HUDEP-2 (cell line): Measurements from ENCODE around the gene TOB2.
"Not testable (repeated sequence)": the region's sequence is repeated elsewhere in the genome, so short reads cannot be mapped to it uniquely, and the experiment has no call there.

Experiments
- DNase-seq, 76 experiments: peaks; one replicate each; lab custom pipeline; 2025; ENCODE audit not compliant: unreplicated experiment in 76 of 76; lab: John Stamatoyannopoulos, UW

Gene TOB2

GRCh38 chr22:41468381-41469217 lies 22.0 kb upstream of the TOB2 start, which contains the start of the genes ACO2 and PHF5A:
Gene ACO2, plus strand, starts transcription at chr22:41469117. Its CDS starts 30 bp downstream, at chr22:41469147.
Gene PHF5A, minus strand, starts transcription at chr22:41468692. Its CDS starts 39 bp downstream, at chr22:41468653.
- peak in 75 of 76 experiments; percentile 44 to 98 (median 92) for DNase-seq

- DNase-seq, result no peak
Observed at GRCh38 chr22:41461901-41462300, 15.3 kb upstream of the TOB2 start.

- not testable (repeated sequence) for DNase-seq
Observed at GRCh38 chr22:41460071-41460470, 13.5 kb upstream of the TOB2 start.

GRCh38 chr22:41459431-41459830 lies 12.8 kb upstream of the TOB2 start:
- DNase-seq, result no peak

- no peak for DNase-seq
Observed at GRCh38 chr22:41458161-41458728, 11.6 kb upstream of the TOB2 start.

GRCh38 chr22:41448189-41448808 lies 1.7 kb upstream of the TOB2 start:
- peak in 75 of 76 experiments; percentile 58 to 99 (median 95) for DNase-seq

- DNase-seq, result peak in 58 of 76 experiments; percentile 9 to 81 (median 46)
Observed at GRCh38 chr22:41447435-41448188, 1.0 kb upstream of the TOB2 start.

- DNase-seq, result peak in 6 of 76 experiments; percentile 14 to 41 (median 22)
Observed at GRCh38 chr22:41446057-41446501, 522 bp downstream of the TOB2 start.

- DNase-seq, result peak in 15 of 76 experiments; percentile 2 to 33 (median 19)
Observed at GRCh38 chr22:41445129-41446056, 1.2 kb downstream of the TOB2 start.

GRCh38 chr22:41444360-41445128 lies 2.1 kb downstream of the TOB2 start:
- peak in 75 of 76 experiments; percentile 18 to 89 (median 76) for DNase-seq

GRCh38 chr22:41442240-41442792 lies 4.3 kb downstream of the TOB2 start:
- DNase-seq, result no peak

GRCh38 chr22:41440511-41440910 lies 6.1 kb downstream of the TOB2 start:
- not testable (repeated sequence) for DNase-seq

- DNase-seq, result no peak
Observed at GRCh38 chr22:41437198-41437597, 9.4 kb downstream of the TOB2 start.

GRCh38 chr22:41436322-41437113 lies 10.1 kb downstream of the TOB2 start:
- no peak for DNase-seq

GRCh38 chr22:41435560-41435959 lies 11.0 kb downstream of the TOB2 start:
- DNase-seq, result no peak

- not testable (repeated sequence) for DNase-seq
Observed at GRCh38 chr22:41434361-41435003, 12.1 kb downstream of the TOB2 start.

GRCh38 chr22:41433480-41433879 lies 13.1 kb downstream of the TOB2 start:
- not testable (repeated sequence) for DNase-seq
